Measurements from ENCODE around the gene KRTAP4-5.
"Not testable (repeated sequence)": the region's sequence is repeated elsewhere in the genome, so short reads cannot be mapped to it uniquely, and the experiment has no call there.

The KRTAP4-5 gene

GRCh38 chr17:41149652-41149985, at the start of gene KRTAP4-5:
Gene KRTAP4-5, minus strand, starts transcription at chr17:41149825. Its CDS starts 58 bp downstream, at chr17:41149767.
- DNase-seq, result no peak

GRCh38 chr17:41196068-41196467, 46.4 kb upstream of the KRTAP4-5 start:
- DNase-seq, result no peak

DNA sequence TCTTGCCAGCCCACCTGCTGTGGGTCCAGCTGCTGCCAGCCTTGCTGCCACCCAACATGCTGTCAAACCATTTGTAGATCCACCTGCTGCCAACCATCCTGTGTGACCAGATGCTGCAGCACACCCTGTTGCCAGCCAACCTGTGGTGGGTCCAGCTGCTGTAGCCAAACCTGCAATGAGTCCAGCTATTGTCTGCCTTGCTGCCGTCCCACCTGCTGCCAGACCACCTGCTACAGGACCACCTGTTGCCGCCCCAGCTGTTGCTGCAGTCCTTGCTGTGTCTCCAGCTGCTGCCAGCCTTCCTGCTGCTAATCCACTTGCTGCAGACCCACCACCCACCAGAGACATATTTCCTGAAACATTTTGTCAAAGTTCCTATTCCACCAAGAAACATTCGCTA, 40.7 kb upstream of the KRTAP4-5 start:
- no peak for DNase-seq

DNA sequence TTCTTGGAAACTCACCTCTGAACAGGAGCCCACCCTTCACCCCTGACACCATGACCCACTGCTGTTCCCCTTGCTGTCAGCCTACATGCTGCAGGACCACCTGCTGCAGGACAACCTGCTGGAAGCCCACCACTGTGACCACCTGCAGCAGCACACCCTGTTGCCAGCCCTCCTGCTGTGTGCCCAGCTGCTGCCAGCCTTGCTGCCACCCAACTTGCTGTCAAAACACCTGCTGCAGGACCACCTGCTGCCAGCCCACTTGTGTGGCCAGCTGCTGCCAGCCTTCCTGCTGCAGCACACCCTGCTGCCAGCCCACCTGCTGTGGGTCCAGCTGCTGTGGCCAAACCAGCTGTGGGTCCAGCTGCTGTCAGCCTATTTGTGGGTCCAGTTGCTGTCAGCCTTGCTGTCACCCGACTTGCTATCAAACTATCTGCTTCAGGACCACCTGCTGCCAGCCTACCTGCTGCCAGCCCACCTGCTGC, 40.3 kb upstream of the KRTAP4-5 start, which contains the start of gene KRTAP9-1:
KRTAP9-1 (plus strand) TSS at position 51 of the 482 bp plus-strand sequence; CDS start at position 51, 0 bp downstream.
- not testable (repeated sequence) for DNase-seq

DNA sequence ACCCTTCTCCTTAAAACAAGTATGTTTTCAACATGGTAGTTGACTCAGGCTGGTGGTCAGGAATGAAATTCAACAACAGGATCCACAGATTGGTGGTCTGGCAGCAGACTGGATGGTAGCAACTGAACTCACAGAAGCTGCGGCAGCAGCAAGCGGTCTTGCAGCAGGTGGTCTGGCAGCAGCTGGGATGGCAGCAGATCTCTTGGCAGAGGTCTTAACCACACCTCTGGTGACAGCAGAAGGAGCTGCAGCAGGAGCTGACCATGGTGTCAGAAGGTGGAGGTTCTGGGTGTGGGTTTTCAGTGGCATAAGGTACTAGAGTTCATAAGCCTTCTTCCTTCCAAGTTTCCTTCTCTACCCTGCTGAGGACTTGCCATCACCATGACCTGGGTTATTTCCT, 37.2 kb upstream of the KRTAP4-5 start:
- DNase-seq, result no peak

- DNase-seq, result no peak
These were observed 35.4 kb upstream of the KRTAP4-5 start for GRCh38 chr17:41185001-41185400.

DNA sequence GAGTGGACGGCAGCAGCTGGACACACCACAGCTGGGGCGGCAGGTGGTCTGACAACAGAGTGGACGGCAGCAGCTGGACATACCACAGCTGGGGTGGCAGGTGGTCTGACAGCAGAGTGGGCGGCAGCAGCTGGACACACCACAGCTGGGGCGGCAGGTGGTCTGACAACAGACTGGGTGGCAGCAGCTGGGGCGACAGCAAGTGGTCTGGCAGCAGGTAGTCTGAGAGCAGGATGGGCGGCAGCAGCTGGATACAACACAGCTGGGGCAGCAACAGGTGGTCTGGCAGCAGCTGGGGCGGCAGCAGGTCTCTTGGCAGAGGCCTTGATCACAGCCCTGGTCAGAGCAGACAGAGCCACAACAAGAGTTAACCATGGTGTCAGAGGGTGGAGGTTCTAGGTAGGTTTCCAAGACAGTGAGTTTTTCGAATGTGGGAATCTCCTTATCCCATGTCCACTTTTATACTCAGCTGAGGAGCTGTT, 34.9 kb upstream of the KRTAP4-5 start, which contains the start of gene KRTAP4-1:
KRTAP4-1 (minus strand) TSS at position 432 of the 482 bp plus-strand sequence; CDS start at position 375, 57 bp downstream.
- no peak for DNase-seq

GRCh38 chr17:41178843-41179616, 29.4 kb upstream of the KRTAP4-5 start:
- DNase-seq, result no peak

DNA sequence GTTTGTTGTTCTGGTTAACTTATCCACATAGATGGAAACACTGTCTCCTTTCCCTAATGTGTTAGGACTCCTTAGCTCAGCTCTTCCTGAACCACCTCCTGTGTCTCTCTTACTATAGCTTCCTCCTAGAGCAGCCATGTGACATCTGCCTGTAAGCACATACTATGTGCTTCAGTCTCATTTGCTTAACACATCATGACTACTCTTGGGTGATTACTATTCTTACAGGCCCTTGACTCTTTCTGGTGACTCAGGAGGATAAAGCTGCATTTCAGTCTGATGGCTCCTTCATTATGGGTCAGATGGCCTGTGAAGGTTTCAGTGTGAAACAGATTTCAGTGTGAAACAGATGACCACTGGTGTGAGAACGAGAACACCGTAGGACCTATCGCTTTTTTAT, 28.7 kb upstream of the KRTAP4-5 start:
- no peak for DNase-seq

DNA sequence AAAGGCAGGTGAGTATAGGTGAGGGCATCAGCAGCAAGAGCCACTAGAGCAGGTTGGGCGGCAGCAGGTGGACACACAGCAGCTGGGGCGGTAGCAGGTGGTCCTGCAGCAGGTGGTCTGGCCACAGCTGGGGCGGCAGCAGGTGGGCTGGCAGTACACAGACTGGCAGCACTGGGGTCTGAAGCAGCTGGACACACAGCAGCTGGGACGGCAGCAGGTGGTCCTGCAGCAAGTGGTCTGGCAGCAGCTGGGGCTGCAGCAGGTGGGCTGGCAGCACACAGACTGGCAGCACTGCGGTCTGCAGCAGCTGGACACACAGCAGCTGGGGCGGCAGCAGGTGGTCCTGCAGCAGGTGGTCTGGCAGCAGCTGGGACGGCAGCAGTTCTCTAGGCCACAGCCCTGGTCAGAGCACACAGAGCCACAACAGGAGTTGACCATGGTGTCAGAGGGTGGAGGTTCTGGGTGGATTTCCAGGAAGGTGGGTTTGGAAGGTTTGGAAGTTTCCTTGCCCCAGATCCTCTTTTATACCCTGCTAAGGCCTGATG, 28.2 kb upstream of the KRTAP4-5 start, which contains the start of gene KRTAP4-2:
KRTAP4-2 (minus strand) TSS at position 495 of the 545 bp plus-strand sequence; CDS start at position 438, 57 bp downstream.
- DNase-seq, result no peak

DNA sequence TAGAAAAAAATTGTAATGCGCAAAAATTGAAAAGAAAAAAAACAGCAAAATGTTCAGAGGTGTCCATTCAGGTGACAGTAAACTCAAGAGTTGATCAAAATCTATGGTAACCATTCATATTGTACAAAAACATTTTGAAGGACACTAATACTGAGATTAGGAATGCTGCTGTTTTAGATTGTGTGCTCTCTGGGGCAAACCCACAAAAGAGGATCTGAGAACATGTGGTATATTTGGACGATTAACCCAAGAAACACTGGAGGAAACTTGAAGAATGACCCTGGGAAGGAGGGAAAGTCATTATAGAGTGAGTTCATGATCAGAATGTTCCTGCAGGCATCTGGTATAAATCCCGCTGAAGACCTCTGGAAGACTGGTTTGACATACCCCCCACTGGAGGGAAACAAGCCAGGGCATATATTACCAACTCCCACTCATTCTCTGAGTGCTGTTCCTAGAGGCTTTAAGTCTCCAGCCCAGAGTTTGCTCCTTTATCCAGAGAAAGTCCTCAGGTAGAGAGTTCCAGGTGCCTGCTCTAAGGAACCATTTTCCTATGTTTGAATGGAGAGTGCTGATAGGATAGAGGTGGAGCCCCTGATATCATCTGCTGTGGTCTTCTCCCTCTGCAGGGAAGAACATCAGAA, 27.2 kb upstream of the KRTAP4-5 start:
- DNase-seq, result no peak

GRCh38 chr17:41171886-41172285, 22.3 kb upstream of the KRTAP4-5 start:
- no peak for DNase-seq

DNA sequence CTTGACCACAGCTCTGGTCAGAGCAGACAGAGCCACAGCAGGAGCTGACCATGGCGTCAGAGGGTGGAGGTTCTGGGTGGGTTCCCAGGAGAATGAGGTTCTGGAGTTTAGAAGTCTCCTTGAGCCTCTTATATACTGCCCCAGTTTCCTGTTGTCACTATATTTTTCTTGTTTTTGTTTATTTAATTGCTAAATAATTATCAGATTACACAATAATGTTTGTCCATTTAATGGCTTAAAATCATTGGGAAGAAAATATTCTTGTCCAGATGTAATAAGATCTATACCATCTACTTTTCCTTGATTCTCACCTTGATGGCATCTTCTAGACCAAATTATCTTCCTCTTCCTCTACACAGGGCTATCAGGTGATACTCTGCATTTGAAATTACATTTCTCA, 18.5 kb upstream of the KRTAP4-5 start, which contains the start of gene KRTAP4-3:
KRTAP4-3 (minus strand) TSS at position 101 of the 400 bp plus-strand sequence; CDS start at position 52, 49 bp downstream.
- no peak for DNase-seq

- no peak for DNase-seq
These were observed 17.9 kb upstream of the KRTAP4-5 start for GRCh38 chr17:41167561-41167960.

- no peak for DNase-seq
These were observed 14.2 kb upstream of the KRTAP4-5 start for GRCh38 chr17:41163828-41164227.

DNA sequence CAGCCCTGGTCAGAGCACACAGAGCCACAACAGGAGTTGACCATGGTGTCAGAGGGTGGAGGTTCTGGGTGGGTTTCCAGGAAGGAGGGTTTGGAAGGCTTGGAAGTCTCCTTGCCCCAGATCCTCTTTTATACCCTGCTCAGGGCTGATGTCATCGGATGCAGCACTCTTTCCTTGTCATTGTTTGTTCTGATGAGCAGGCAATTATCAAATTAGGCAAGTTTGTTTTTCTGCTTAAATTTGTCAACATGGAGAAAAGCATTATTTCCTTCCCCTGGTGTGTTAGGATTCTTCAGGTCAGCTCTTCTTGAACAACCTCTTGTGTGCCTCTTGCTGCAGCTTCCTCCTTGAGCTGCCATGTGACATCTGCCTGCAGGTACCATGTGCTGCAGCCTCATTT, 11.0 kb upstream of the KRTAP4-5 start, which contains the start of gene KRTAP4-4:
KRTAP4-4 (minus strand) TSS at position 101 of the 400 bp plus-strand sequence; CDS start at position 44, 57 bp downstream.
- no peak for DNase-seq

GRCh38 chr17:41160190-41160589, 10.6 kb upstream of the KRTAP4-5 start:
- DNase-seq, result not testable (repeated sequence)

DNA sequence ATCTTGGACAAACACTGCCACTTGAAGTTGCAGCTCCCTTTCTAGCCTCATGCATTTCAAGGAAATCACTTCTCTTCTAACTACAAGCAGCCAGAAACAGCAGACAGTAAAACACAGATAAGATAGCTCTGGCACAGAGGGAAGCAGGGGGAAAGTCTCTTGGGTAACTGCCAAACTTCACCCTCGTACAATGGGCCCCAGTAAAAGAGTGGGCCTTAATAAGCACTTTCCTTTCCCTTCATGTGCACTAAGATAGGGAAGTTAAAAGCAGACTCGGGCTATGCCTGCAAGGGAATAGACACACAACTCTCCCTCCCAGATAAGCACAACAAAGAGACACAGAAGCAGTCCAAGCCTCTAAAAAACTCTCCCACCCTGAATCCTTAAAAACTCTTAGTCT, 4.2 kb upstream of the KRTAP4-5 start:
- DNase-seq, result no peak

- DNase-seq, result no peak
These were observed 1.9 kb upstream of the KRTAP4-5 start for GRCh38 chr17:41151525-41151924.

GRCh38 chr17:41150026-41150425, 401 bp upstream of the KRTAP4-5 start:
- no peak for DNase-seq

DNA sequence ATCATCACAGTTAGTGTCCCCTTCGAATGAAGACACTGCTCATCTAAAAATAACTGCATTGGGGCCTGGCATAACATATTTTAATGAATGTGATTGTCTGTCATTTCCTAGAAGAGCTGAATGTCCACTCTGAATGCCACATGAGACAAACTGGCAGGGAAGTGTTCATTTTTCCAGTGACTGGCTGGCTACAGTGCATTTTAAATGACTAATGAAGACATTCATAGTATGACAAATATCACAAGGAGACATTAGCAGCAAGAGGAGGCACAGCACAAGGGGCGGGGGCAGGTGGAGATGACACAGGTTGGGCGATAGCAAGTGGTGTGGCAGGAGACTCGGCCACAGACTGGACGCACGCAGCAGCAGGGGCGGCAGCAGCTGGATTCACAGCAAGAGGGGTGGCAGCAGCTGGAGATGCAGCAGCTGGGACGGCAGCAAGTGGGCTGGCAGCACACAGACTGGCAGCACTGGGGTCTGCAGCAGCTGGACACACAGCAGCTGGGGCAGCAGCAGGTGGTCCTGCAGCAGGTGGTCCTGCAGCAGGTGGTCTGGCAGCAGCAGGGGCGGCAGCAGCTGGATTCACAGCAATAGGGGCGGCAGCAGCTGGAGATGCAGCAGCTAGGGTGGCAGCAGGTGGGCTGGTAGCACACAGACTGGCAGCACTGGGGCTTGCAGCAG, 514 bp downstream of the KRTAP4-5 start:
- not testable (repeated sequence) for DNase-seq

GRCh38 chr17:41147531-41148204, 2.0 kb downstream of the KRTAP4-5 start:
- DNase-seq, result no peak
